GM19351 (cell line): Measurements from ENCODE around the gene MICALL1.

Experiments used
- ATAC-seq: cut with Tn5 transposase; IDR thresholded peaks from one replicate; pipeline ENCODE4 v1.9.1; 2021; ENCODE audit warnings: mild to moderate bottlenecking, moderate library complexity; ENCODE audit not compliant: unreplicated experiment

Gene MICALL1

GRCh38 chr22:37905534-37906363, at the start of gene MICALL1:
Gene MICALL1, plus strand, starts transcription at chr22:37906297. Its CDS starts 126 bp downstream, at chr22:37906423.
- ATAC-seq: peak; percentile 81

- no peak for ATAC-seq
Measured at GRCh38 chr22:37860796-37861421, 45.2 kb upstream of the MICALL1 start.

- no peak for ATAC-seq
Measured at GRCh38 chr22:37862570-37863325, 43.3 kb upstream of the MICALL1 start.

- ATAC-seq: no peak
Measured at GRCh38 chr22:37865510-37865909, 40.6 kb upstream of the MICALL1 start.

- ATAC-seq: no peak
Measured at GRCh38 chr22:37870273-37870672, 35.8 kb upstream of the MICALL1 start.

- ATAC-seq: no peak
Measured at GRCh38 chr22:37880668-37881440, 25.2 kb upstream of the MICALL1 start.

- ATAC-seq: no peak
Measured at GRCh38 chr22:37884420-37884819, 21.7 kb upstream of the MICALL1 start.

- ATAC-seq: no peak
Measured at GRCh38 chr22:37887584-37888378, 18.3 kb upstream of the MICALL1 start.

- no peak for ATAC-seq
Measured at GRCh38 chr22:37891926-37892325, 14.2 kb upstream of the MICALL1 start.

- no peak for ATAC-seq
Measured at GRCh38 chr22:37892566-37893335, 13.3 kb upstream of the MICALL1 start.

- ATAC-seq: no peak
Measured at GRCh38 chr22:37893583-37893983, 12.5 kb upstream of the MICALL1 start.

GRCh38 chr22:37894939-37895670, 11.0 kb upstream of the MICALL1 start:
- no peak for ATAC-seq

GRCh38 chr22:37896181-37896592, 9.9 kb upstream of the MICALL1 start:
- ATAC-seq: no peak

GRCh38 chr22:37896939-37897338, 9.2 kb upstream of the MICALL1 start:
- ATAC-seq: no peak

- no peak for ATAC-seq
Measured at GRCh38 chr22:37897807-37898206, 8.3 kb upstream of the MICALL1 start.

GRCh38 chr22:37898441-37899181, 7.5 kb upstream of the MICALL1 start:
- ATAC-seq: no peak

GRCh38 chr22:37904572-37905533, 1.2 kb upstream of the MICALL1 start:
- ATAC-seq: no peak
